IMR-90 (cell line): ENCODE measurements around the gene HACE1. TPM values are rescaled to one million over a fixed set of nuclear protein-coding genes. Genes with fewer than 3 reads are reported as not detected.

Experiments used
- ATAC-seq: fragments of 200-7000 bp; cut with Tn5 transposase; 2 replicates; pipeline ENCODE4 v1.9.1; 2020; ENCODE audit warnings: low read depth, mild to moderate bottlenecking, moderate library complexity
- BruUV-seq: library from RNA; stranded (reverse); fragments of 400-500 nt; replicated peaks from 2 replicates; lab custom pipeline; 2021; lab: Mats Ljungman, UMichigan
- CTCF ChIA-PET: fragments of 300-600 bp; formaldehyde crosslinking; extraction: SDS; loops from one replicate; lab custom pipeline; 2021; ENCODE audit warnings: antibody characterized with exemption; lab: Yijun Ruan, JAX
- POLR2A ChIA-PET: fragments of 300-600 bp; sonication (Branson Sonifier 250); formaldehyde crosslinking; loops from one replicate; lab custom pipeline; 2022; ENCODE audit warnings: antibody characterized with exemption; ENCODE audit not compliant: unreplicated experiment; lab: Charles Lee
- DNase-seq: peaks from one replicate; pipeline ENCODE4 v3.0.0; 2013
- H2AFZ ChIP-seq: replicated peaks from 2 replicates; pipeline ENCODE3; 2013; ENCODE audit warnings: low read length, mild to moderate bottlenecking; ENCODE audit not compliant: poor library complexity
- H2AK5ac ChIP-seq: 2 replicates; pipeline ENCODE4 v1.6.1; 2013; ENCODE audit warnings: low read depth, low read length, inconsistent platforms
- H2AK9ac ChIP-seq: replicated peaks from 2 replicates; pipeline ENCODE3; 2013; ENCODE audit warnings: mild to moderate bottlenecking, low read depth, low read length, moderate library complexity; ENCODE audit not compliant: poor library complexity
- H2BK120ac ChIP-seq: 2 replicates; pipeline ENCODE4 v1.6.1; 2013; ENCODE audit warnings: low read depth, low read length, inconsistent platforms
- H2BK15ac ChIP-seq: 3 replicates; pipeline ENCODE4 v1.6.1; 2013; ENCODE audit warnings: low read depth, low read length, inconsistent platforms
- H2BK20ac ChIP-seq: 2 replicates; pipeline ENCODE4 v1.6.1; 2013; ENCODE audit warnings: low read depth, mild to moderate bottlenecking, inconsistent platforms, low read length, moderate library complexity
- H2BK5ac ChIP-seq: 2 replicates; pipeline ENCODE4 v1.6.1; 2013; ENCODE audit warnings: mild to moderate bottlenecking, low read depth, low read length, inconsistent platforms; ENCODE audit not compliant: poor library complexity, severe bottlenecking
- H3K14ac ChIP-seq: replicated peaks from 2 replicates; pipeline ENCODE4 v1.6.1; 2013; ENCODE audit warnings: low read depth, low read length, inconsistent platforms
- H3K18ac ChIP-seq: 2 replicates; pipeline ENCODE4 v1.6.1; 2013; ENCODE audit warnings: low read depth, low read length, control low read depth
- H3K23ac ChIP-seq: 2 replicates; pipeline ENCODE4 v1.6.1; 2013; ENCODE audit warnings: low read depth, low read length, inconsistent platforms
- H3K27ac ChIP-seq: 2 replicates; pipeline ENCODE4 v1.5.1; 2013; ENCODE audit warnings: mild to moderate bottlenecking, control low read depth, low read length; ENCODE audit not compliant: insufficient read depth
- H3K27me3 ChIP-seq: 2 replicates; pipeline ENCODE4 v1.6.1; 2013; ENCODE audit warnings: low read length; ENCODE audit not compliant: control insufficient read depth, insufficient read depth
- H3K36me3 ChIP-seq: 2 replicates; pipeline ENCODE4 v1.6.1; 2013; ENCODE audit warnings: low read length, mixed read lengths; ENCODE audit not compliant: control insufficient read depth, insufficient read depth
- H3K4ac ChIP-seq: 2 replicates; pipeline ENCODE4 v1.6.1; 2013; ENCODE audit warnings: low read depth, low read length, inconsistent platforms
- H3K4me1 ChIP-seq: 2 replicates; pipeline ENCODE4 v1.6.1; 2013; ENCODE audit warnings: low read length, mixed read lengths; ENCODE audit not compliant: control insufficient read depth, insufficient read depth
- H3K4me2 ChIP-seq: 2 replicates; pipeline ENCODE4 v1.6.1; 2013; ENCODE audit warnings: low read depth, mild to moderate bottlenecking, control low read depth, low read length, moderate library complexity
- H3K4me3 ChIP-seq: 2 replicates; pipeline ENCODE4 v1.5.1; 2013; ENCODE audit warnings: low read depth, mild to moderate bottlenecking, control low read depth, low read length, moderate library complexity; ENCODE audit not compliant: insufficient read depth
- H3K56ac ChIP-seq: 2 replicates; pipeline ENCODE4 v1.6.1; 2013; ENCODE audit warnings: low read length, inconsistent platforms; ENCODE audit not compliant: insufficient read depth; ENCODE audit errors: extremely low read depth
- H3K79me1 ChIP-seq, 2 experiments: 2 replicates each; pipeline ENCODE4 v1.6.1; 2013; ENCODE audit warnings: low read length in 2 of 2, inconsistent platforms in 1 of 2, low read depth in 1 of 2
- H3K9ac ChIP-seq: 2 replicates; pipeline ENCODE4 v1.6.1; 2013; ENCODE audit warnings: low read depth, low read length, control low read depth
- H3K9me1 ChIP-seq: 2 replicates; pipeline ENCODE4 v1.6.1; 2013; ENCODE audit warnings: low read length, inconsistent platforms; ENCODE audit not compliant: insufficient read depth
- H3K9me3 ChIP-seq: 2 replicates; pipeline ENCODE4 v1.6.1; 2013; ENCODE audit warnings: low read length; ENCODE audit not compliant: control insufficient read depth, insufficient read depth
- H4K20me1 ChIP-seq: 2 replicates; pipeline ENCODE4 v1.6.1; 2013; ENCODE audit warnings: low read length, inconsistent platforms; ENCODE audit not compliant: insufficient read depth
- H4K5ac ChIP-seq: 2 replicates; pipeline ENCODE4 v1.6.1; 2013; ENCODE audit warnings: mild to moderate bottlenecking, low read depth, low read length, control low read depth
- H4K8ac ChIP-seq, 2 experiments: 2 replicates each; pipeline ENCODE4 v1.6.1; 2013; ENCODE audit warnings: low read depth in 2 of 2, low read length in 2 of 2, control low read depth in 1 of 2, inconsistent platforms in 1 of 2
- H4K91ac ChIP-seq: 2 replicates; pipeline ENCODE4 v1.6.1; 2013; ENCODE audit warnings: low read depth, low read length, inconsistent platforms; ENCODE audit not compliant: insufficient read depth
- BHLHE40 ChIP-seq: fragments of 150-350 bp; IDR thresholded peaks from 2 replicates; pipeline ENCODE4 v1.6.1; 2016; ENCODE audit warnings: mild to moderate bottlenecking, low read depth, low read length
- CEBPB ChIP-seq: IDR thresholded peaks from 2 replicates; pipeline ENCODE4 v1.6.1; 2012; ENCODE audit warnings: low read depth, low read length, improper control_type of control experiment
- CHD1 ChIP-seq: IDR thresholded peaks from 2 replicates; pipeline ENCODE4 v1.6.1; 2012; ENCODE audit warnings: low read depth, low read length, improper control_type of control experiment
- CTCF ChIP-seq: conservative IDR thresholded peaks from 2 replicates; pipeline ENCODE4 v1.5.1; 2012; ENCODE audit warnings: mild to moderate bottlenecking, low read depth, low read length, improper control_type of control experiment
- FOS ChIP-seq: fragments of 150-350 bp; IDR thresholded peaks from 2 replicates; pipeline ENCODE4 v1.6.1; 2016; ENCODE audit warnings: low read depth, low read length
- MAFK ChIP-seq: IDR thresholded peaks from 2 replicates; pipeline ENCODE4 v1.6.1; 2012; ENCODE audit warnings: low read depth, low read length, improper control_type of control experiment
- MAZ ChIP-seq: IDR thresholded peaks from 2 replicates; pipeline ENCODE4 v1.6.1; 2012; ENCODE audit warnings: low read depth, mild to moderate bottlenecking, low read length, improper control_type of control experiment, moderate library complexity, borderline replicate concordance
- MXI1 ChIP-seq: IDR thresholded peaks from 2 replicates; pipeline ENCODE4 v1.6.1; 2012; ENCODE audit warnings: low read depth, mild to moderate bottlenecking, low read length, moderate library complexity, borderline replicate concordance
- NFE2L2 ChIP-seq: fragments of 150-350 bp; IDR thresholded peaks from 2 replicates; pipeline ENCODE4 v1.6.1; 2016; ENCODE audit warnings: low read depth, mild to moderate bottlenecking, low read length
- POLR2A ChIP-seq: IDR thresholded peaks from 2 replicates; pipeline ENCODE4 v1.6.1; 2012; ENCODE audit warnings: mild to moderate bottlenecking, low read depth, low read length
- RAD21 ChIP-seq: IDR thresholded peaks from 2 replicates; pipeline ENCODE4 v1.6.1; 2012; ENCODE audit warnings: low read length, improper control_type of control experiment
- RCOR1 ChIP-seq: IDR thresholded peaks from 2 replicates; pipeline ENCODE4 v1.6.1; 2012; ENCODE audit warnings: mild to moderate bottlenecking, low read length, improper control_type of control experiment; ENCODE audit not compliant: insufficient replicate concordance
- SMC3 ChIP-seq: fragments of 150-350 bp; IDR thresholded peaks from 2 replicates; pipeline ENCODE4 v1.6.1; 2016; ENCODE audit warnings: low read depth, mild to moderate bottlenecking, antibody characterized with exemption, low read length, moderate library complexity
- USF2 ChIP-seq: fragments of 150-350 bp; IDR thresholded peaks from 2 replicates; pipeline ENCODE4 v1.6.1; 2017; ENCODE audit warnings: mild to moderate bottlenecking, antibody characterized with exemption, low read length, low read depth
- WGBS, 2 experiments: methylation state at CpG; one replicate each; pipeline versions ENCODE4 v1.1.5 to v1.1.7; 2013; ENCODE audit warnings: missing lambda C conversion rate in 2 of 2; ENCODE audit not compliant: insufficient read length in 1 of 2; ENCODE audit errors: extremely low coverage in 2 of 2; 5-methylcytosine and 5-hydroxymethylcytosine counted together
- dilution Hi-C: fragments of 300-500 bp; cut with HindIII; formaldehyde crosslinking; loops from one replicate; pipeline ENCODE4 v1.14.3; 2018; ENCODE audit warnings: low sequenced_read_pairs; ENCODE audit not compliant: unreplicated experiment
- in situ Hi-C: fragments of 300-500 bp; cut with MboI; formaldehyde crosslinking; loops from 3 replicates; pipeline ENCODE4 v1.14.3; 2019; ENCODE audit warnings: low sequenced_read_pairs, inconsistent platforms, mixed read lengths
- intact Hi-C: fragments of 100-400 bp; cut with micrococcal nuclease; formaldehyde crosslinking; loops from 2 replicates; pipeline ENCODE4 v1.10.0; 2022
- polyA plus RNA-seq, 3 experiments: library from polyadenylated mRNA; depleted of rRNA; stranded (reverse); fragments of >200 nt; gene quantifications; 2 replicates each; pipeline ENCODE4 v1.2.3, GENCODE V29; 2012; ENCODE audit warnings: low replicate concordance in 1 of 3
- total RNA-seq: library from RNA; depleted of rRNA; stranded (reverse); fragments of >200 nt; gene quantifications from 2 replicates; pipeline ENCODE4 v1.2.3, GENCODE V29; 2012
- TF ChIP-seq, protein P1 (sequence below): fragments of 150-350 bp; IDR thresholded peaks from 2 replicates; pipeline ENCODE4 v1.6.1; 2016; ENCODE audit warnings: low read depth, mild to moderate bottlenecking, low read length, moderate library complexity, borderline replicate concordance

The HACE1 gene
- total and polyA plus RNA-seq, 2 of the 4 experiments (the other 2 are of a cell fraction), result 5.4 to 10.8 TPM

DNA sequence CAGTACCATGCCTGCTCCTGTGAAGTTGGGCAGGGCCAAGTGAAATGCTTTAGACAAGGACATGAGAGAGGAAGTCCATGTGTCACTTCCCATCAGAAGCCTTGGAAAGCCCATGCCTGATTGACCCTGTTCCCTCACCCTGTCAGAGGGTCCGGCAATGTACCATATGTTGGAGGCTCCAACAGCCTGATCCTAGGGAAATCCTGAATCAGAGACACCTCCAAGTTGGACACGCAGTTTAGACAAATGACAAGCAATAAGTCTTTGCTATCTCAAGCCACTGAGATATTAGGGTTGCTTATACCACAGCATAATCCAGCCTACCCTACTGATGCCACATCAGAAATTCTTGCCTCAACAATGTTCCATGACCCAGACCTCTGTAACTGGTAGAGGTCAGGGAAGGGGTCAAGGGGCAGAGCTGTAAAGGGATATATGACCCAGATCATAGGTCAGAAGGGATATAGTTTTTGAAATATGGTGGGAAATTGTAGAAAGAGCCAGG is 174.8 kb downstream of the HACE1 start:
- Histone ChIP-seq H3K9me3 (no peaks in the 10 kb centered on the region), H2BK5ac (no peak overlapping the region), H2BK120ac (no peak overlapping the region), H3K4me2 (no peak overlapping the region), H2BK15ac (no peak overlapping the region), H3K36me3 (no peaks in the 10 kb centered on the region), H3K9ac (no peak overlapping the region), H4K91ac (no peak overlapping the region), H3K14ac (no peak overlapping the region), H4K5ac (no peak overlapping the region), H2AK9ac (no peak overlapping the region), H4K8ac (no peak overlapping the region), H3K9me1 (no peaks in the 10 kb centered on the region), H2AK5ac (no peak overlapping the region), H3K27ac (no peak overlapping the region), H3K4me1 (peaks cover 1% of the 10 kb centered on the region; the same call in 1 of the 2 replicates), H3K79me1 (no peaks in the 10 kb centered on the region), H3K4ac (no peak overlapping the region), H2BK20ac (no peak overlapping the region), H3K4me3 (no peak overlapping the region), H3K23ac (no peak overlapping the region), H3K27me3 (no peaks in the 10 kb centered on the region), H3K56ac (no peak overlapping the region), H4K20me1 (no peaks in the 10 kb centered on the region), H2AFZ (no peak overlapping the region), H3K18ac (no peak overlapping the region)
- TF ChIP-seq SMC3, result no peak
- no peak for TF ChIP-seq MAFK
- TF ChIP-seq MAZ, result no peak
- TF ChIP-seq RCOR1, result no peak
- no peak for TF ChIP-seq FOS
- TF ChIP-seq POLR2A, result no peak
- TF ChIP-seq BHLHE40, result no peak
- no peak for TF ChIP-seq CEBPB
- TF ChIP-seq, protein P1, sequence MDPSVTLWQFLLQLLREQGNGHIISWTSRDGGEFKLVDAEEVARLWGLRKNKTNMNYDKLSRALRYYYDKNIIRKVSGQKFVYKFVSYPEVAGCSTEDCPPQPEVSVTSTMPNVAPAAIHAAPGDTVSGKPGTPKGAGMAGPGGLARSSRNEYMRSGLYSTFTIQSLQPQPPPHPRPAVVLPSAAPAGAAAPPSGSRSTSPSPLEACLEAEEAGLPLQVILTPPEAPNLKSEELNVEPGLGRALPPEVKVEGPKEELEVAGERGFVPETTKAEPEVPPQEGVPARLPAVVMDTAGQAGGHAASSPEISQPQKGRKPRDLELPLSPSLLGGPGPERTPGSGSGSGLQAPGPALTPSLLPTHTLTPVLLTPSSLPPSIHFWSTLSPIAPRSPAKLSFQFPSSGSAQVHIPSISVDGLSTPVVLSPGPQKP, result no peak
- TF ChIP-seq CHD1, result no peak
- no peak for TF ChIP-seq MXI1
- no peak for TF ChIP-seq USF2
- no peak for TF ChIP-seq RAD21
- TF ChIP-seq NFE2L2, result no peak
- no peak for TF ChIP-seq CTCF
- intact Hi-C loops, result loop anchor here (5.0 kb wide), 1 partner anchor 392 kb away; no protein-coding TSS in a partner anchor
- no peak for DNase-seq
- no peak for ATAC-seq
- no TSS peak for BruUV-seq
- in situ Hi-C loops, result loop anchor here (10.0 kb wide), 1 partner anchor 390 kb away; no protein-coding TSS in a partner anchor
- no CpG with 5 or more reads among the region's 2 CpGs for WGBS, 2 experiments
- dilution Hi-C loops, result no loop called here
- CTCF ChIA-PET, result no interaction called here
- POLR2A ChIA-PET, result no interaction called here
